IMR-90 (cell line): ENCODE measurements around the gene PLGRKT. TPM values are rescaled to one million over a fixed set of nuclear protein-coding genes. Genes with fewer than 3 reads are reported as not detected.
A peak's percentile ranks its signal among the peaks of the same experiment; 100 is the strongest.

ENCODE experiments used
- ATAC-seq: fragments of 200-7000 bp; cut with Tn5 transposase; 2 replicates; pipeline ENCODE4 v1.9.1; 2020; ENCODE audit warnings: low read depth, mild to moderate bottlenecking, moderate library complexity
- BruUV-seq: library from RNA; stranded (reverse); fragments of 400-500 nt; replicated peaks from 2 replicates; lab custom pipeline; 2021; lab: Mats Ljungman, UMichigan
- CTCF ChIA-PET: fragments of 300-600 bp; formaldehyde crosslinking; extraction: SDS; loops from one replicate; lab custom pipeline; 2021; ENCODE audit warnings: antibody characterized with exemption; lab: Yijun Ruan, JAX
- POLR2A ChIA-PET: fragments of 300-600 bp; sonication (Branson Sonifier 250); formaldehyde crosslinking; loops from one replicate; lab custom pipeline; 2022; ENCODE audit warnings: antibody characterized with exemption; ENCODE audit not compliant: unreplicated experiment; lab: Charles Lee
- DNase-seq: peaks from one replicate; pipeline ENCODE4 v3.0.0; 2013
- H2AFZ ChIP-seq: replicated peaks from 2 replicates; pipeline ENCODE3; 2013; ENCODE audit warnings: low read length, mild to moderate bottlenecking; ENCODE audit not compliant: poor library complexity
- H2AK5ac ChIP-seq: 2 replicates; pipeline ENCODE4 v1.6.1; 2013; ENCODE audit warnings: low read depth, low read length, inconsistent platforms
- H2AK9ac ChIP-seq: replicated peaks from 2 replicates; pipeline ENCODE3; 2013; ENCODE audit warnings: mild to moderate bottlenecking, low read depth, low read length, moderate library complexity; ENCODE audit not compliant: poor library complexity
- H2BK120ac ChIP-seq: 2 replicates; pipeline ENCODE4 v1.6.1; 2013; ENCODE audit warnings: low read depth, low read length, inconsistent platforms
- H2BK15ac ChIP-seq: 3 replicates; pipeline ENCODE4 v1.6.1; 2013; ENCODE audit warnings: low read depth, low read length, inconsistent platforms
- H2BK20ac ChIP-seq: 2 replicates; pipeline ENCODE4 v1.6.1; 2013; ENCODE audit warnings: low read depth, mild to moderate bottlenecking, inconsistent platforms, low read length, moderate library complexity
- H2BK5ac ChIP-seq: 2 replicates; pipeline ENCODE4 v1.6.1; 2013; ENCODE audit warnings: mild to moderate bottlenecking, low read depth, low read length, inconsistent platforms; ENCODE audit not compliant: poor library complexity, severe bottlenecking
- H3K14ac ChIP-seq: replicated peaks from 2 replicates; pipeline ENCODE4 v1.6.1; 2013; ENCODE audit warnings: low read depth, low read length, inconsistent platforms
- H3K18ac ChIP-seq: 2 replicates; pipeline ENCODE4 v1.6.1; 2013; ENCODE audit warnings: low read depth, low read length, control low read depth
- H3K23ac ChIP-seq: 2 replicates; pipeline ENCODE4 v1.6.1; 2013; ENCODE audit warnings: low read depth, low read length, inconsistent platforms
- H3K27ac ChIP-seq: 2 replicates; pipeline ENCODE4 v1.5.1; 2013; ENCODE audit warnings: mild to moderate bottlenecking, control low read depth, low read length; ENCODE audit not compliant: insufficient read depth
- H3K27me3 ChIP-seq: 2 replicates; pipeline ENCODE4 v1.6.1; 2013; ENCODE audit warnings: low read length; ENCODE audit not compliant: control insufficient read depth, insufficient read depth
- H3K36me3 ChIP-seq: 2 replicates; pipeline ENCODE4 v1.6.1; 2013; ENCODE audit warnings: low read length, mixed read lengths; ENCODE audit not compliant: control insufficient read depth, insufficient read depth
- H3K4ac ChIP-seq: 2 replicates; pipeline ENCODE4 v1.6.1; 2013; ENCODE audit warnings: low read depth, low read length, inconsistent platforms
- H3K4me1 ChIP-seq: 2 replicates; pipeline ENCODE4 v1.6.1; 2013; ENCODE audit warnings: low read length, mixed read lengths; ENCODE audit not compliant: control insufficient read depth, insufficient read depth
- H3K4me2 ChIP-seq: 2 replicates; pipeline ENCODE4 v1.6.1; 2013; ENCODE audit warnings: low read depth, mild to moderate bottlenecking, control low read depth, low read length, moderate library complexity
- H3K4me3 ChIP-seq: 2 replicates; pipeline ENCODE4 v1.5.1; 2013; ENCODE audit warnings: low read depth, mild to moderate bottlenecking, control low read depth, low read length, moderate library complexity; ENCODE audit not compliant: insufficient read depth
- H3K56ac ChIP-seq: 2 replicates; pipeline ENCODE4 v1.6.1; 2013; ENCODE audit warnings: low read length, inconsistent platforms; ENCODE audit not compliant: insufficient read depth; ENCODE audit errors: extremely low read depth
- H3K79me1 ChIP-seq, 2 experiments: 2 replicates each; pipeline ENCODE4 v1.6.1; 2013; ENCODE audit warnings: low read length in 2 of 2, inconsistent platforms in 1 of 2, low read depth in 1 of 2
- H3K9ac ChIP-seq: 2 replicates; pipeline ENCODE4 v1.6.1; 2013; ENCODE audit warnings: low read depth, low read length, control low read depth
- H3K9me1 ChIP-seq: 2 replicates; pipeline ENCODE4 v1.6.1; 2013; ENCODE audit warnings: low read length, inconsistent platforms; ENCODE audit not compliant: insufficient read depth
- H3K9me3 ChIP-seq: 2 replicates; pipeline ENCODE4 v1.6.1; 2013; ENCODE audit warnings: low read length; ENCODE audit not compliant: control insufficient read depth, insufficient read depth
- H4K20me1 ChIP-seq: 2 replicates; pipeline ENCODE4 v1.6.1; 2013; ENCODE audit warnings: low read length, inconsistent platforms; ENCODE audit not compliant: insufficient read depth
- H4K5ac ChIP-seq: 2 replicates; pipeline ENCODE4 v1.6.1; 2013; ENCODE audit warnings: mild to moderate bottlenecking, low read depth, low read length, control low read depth
- H4K8ac ChIP-seq, 2 experiments: 2 replicates each; pipeline ENCODE4 v1.6.1; 2013; ENCODE audit warnings: low read depth in 2 of 2, low read length in 2 of 2, control low read depth in 1 of 2, inconsistent platforms in 1 of 2
- H4K91ac ChIP-seq: 2 replicates; pipeline ENCODE4 v1.6.1; 2013; ENCODE audit warnings: low read depth, low read length, inconsistent platforms; ENCODE audit not compliant: insufficient read depth
- BHLHE40 ChIP-seq: fragments of 150-350 bp; IDR thresholded peaks from 2 replicates; pipeline ENCODE4 v1.6.1; 2016; ENCODE audit warnings: mild to moderate bottlenecking, low read depth, low read length
- CEBPB ChIP-seq: IDR thresholded peaks from 2 replicates; pipeline ENCODE4 v1.6.1; 2012; ENCODE audit warnings: low read depth, low read length, improper control_type of control experiment
- CHD1 ChIP-seq: IDR thresholded peaks from 2 replicates; pipeline ENCODE4 v1.6.1; 2012; ENCODE audit warnings: low read depth, low read length, improper control_type of control experiment
- FOS ChIP-seq: fragments of 150-350 bp; IDR thresholded peaks from 2 replicates; pipeline ENCODE4 v1.6.1; 2016; ENCODE audit warnings: low read depth, low read length
- MAFK ChIP-seq: IDR thresholded peaks from 2 replicates; pipeline ENCODE4 v1.6.1; 2012; ENCODE audit warnings: low read depth, low read length, improper control_type of control experiment
- MAZ ChIP-seq: IDR thresholded peaks from 2 replicates; pipeline ENCODE4 v1.6.1; 2012; ENCODE audit warnings: low read depth, mild to moderate bottlenecking, low read length, improper control_type of control experiment, moderate library complexity, borderline replicate concordance
- MXI1 ChIP-seq: IDR thresholded peaks from 2 replicates; pipeline ENCODE4 v1.6.1; 2012; ENCODE audit warnings: low read depth, mild to moderate bottlenecking, low read length, moderate library complexity, borderline replicate concordance
- POLR2A ChIP-seq: IDR thresholded peaks from 2 replicates; pipeline ENCODE4 v1.6.1; 2012; ENCODE audit warnings: mild to moderate bottlenecking, low read depth, low read length
- RAD21 ChIP-seq: IDR thresholded peaks from 2 replicates; pipeline ENCODE4 v1.6.1; 2012; ENCODE audit warnings: low read length, improper control_type of control experiment
- RCOR1 ChIP-seq: IDR thresholded peaks from 2 replicates; pipeline ENCODE4 v1.6.1; 2012; ENCODE audit warnings: mild to moderate bottlenecking, low read length, improper control_type of control experiment; ENCODE audit not compliant: insufficient replicate concordance
- RFX5 ChIP-seq: IDR thresholded peaks from 2 replicates; pipeline ENCODE4 v1.8.0; 2012; ENCODE audit warnings: low read depth, mild to moderate bottlenecking, low read length, moderate library complexity
- SMC3 ChIP-seq: fragments of 150-350 bp; IDR thresholded peaks from 2 replicates; pipeline ENCODE4 v1.6.1; 2016; ENCODE audit warnings: low read depth, mild to moderate bottlenecking, antibody characterized with exemption, low read length, moderate library complexity
- WGBS, 2 experiments: methylation state at CpG; one replicate each; pipeline versions ENCODE4 v1.1.5 to v1.1.7; 2013; ENCODE audit warnings: missing lambda C conversion rate in 2 of 2; ENCODE audit not compliant: insufficient read length in 1 of 2; ENCODE audit errors: extremely low coverage in 2 of 2; 5-methylcytosine and 5-hydroxymethylcytosine counted together
- dilution Hi-C: fragments of 300-500 bp; cut with HindIII; formaldehyde crosslinking; loops from one replicate; pipeline ENCODE4 v1.14.3; 2018; ENCODE audit warnings: low sequenced_read_pairs; ENCODE audit not compliant: unreplicated experiment
- in situ Hi-C: fragments of 300-500 bp; cut with MboI; formaldehyde crosslinking; loops from 3 replicates; pipeline ENCODE4 v1.14.3; 2019; ENCODE audit warnings: low sequenced_read_pairs, inconsistent platforms, mixed read lengths
- intact Hi-C: fragments of 100-400 bp; cut with micrococcal nuclease; formaldehyde crosslinking; loops from 2 replicates; pipeline ENCODE4 v1.10.0; 2022
- polyA plus RNA-seq, 3 experiments: library from polyadenylated mRNA; depleted of rRNA; stranded (reverse); fragments of >200 nt; gene quantifications; 2 replicates each; pipeline ENCODE4 v1.2.3, GENCODE V29; 2012; ENCODE audit warnings: low replicate concordance in 1 of 3
- total RNA-seq: library from RNA; depleted of rRNA; stranded (reverse); fragments of >200 nt; gene quantifications from 2 replicates; pipeline ENCODE4 v1.2.3, GENCODE V29; 2012
- TF ChIP-seq, protein P1 (sequence below): fragments of 150-350 bp; IDR thresholded peaks from 2 replicates; pipeline ENCODE4 v1.6.1; 2017; ENCODE audit warnings: mild to moderate bottlenecking, antibody characterized with exemption, low read length, low read depth
- TF ChIP-seq, protein P2 (sequence below): fragments of 150-350 bp; IDR thresholded peaks from 2 replicates; pipeline ENCODE4 v1.6.1; 2016; ENCODE audit warnings: low read depth, mild to moderate bottlenecking, low read length, moderate library complexity, borderline replicate concordance
- TF ChIP-seq, protein P3 (sequence below): conservative IDR thresholded peaks from 2 replicates; pipeline ENCODE4 v1.5.1; 2012; ENCODE audit warnings: mild to moderate bottlenecking, low read depth, low read length, improper control_type of control experiment

The PLGRKT gene
- total and polyA plus RNA-seq, 2 of the 4 experiments (the other 2 are of a cell fraction), result 10.8 to 12.7 TPM

DNA sequence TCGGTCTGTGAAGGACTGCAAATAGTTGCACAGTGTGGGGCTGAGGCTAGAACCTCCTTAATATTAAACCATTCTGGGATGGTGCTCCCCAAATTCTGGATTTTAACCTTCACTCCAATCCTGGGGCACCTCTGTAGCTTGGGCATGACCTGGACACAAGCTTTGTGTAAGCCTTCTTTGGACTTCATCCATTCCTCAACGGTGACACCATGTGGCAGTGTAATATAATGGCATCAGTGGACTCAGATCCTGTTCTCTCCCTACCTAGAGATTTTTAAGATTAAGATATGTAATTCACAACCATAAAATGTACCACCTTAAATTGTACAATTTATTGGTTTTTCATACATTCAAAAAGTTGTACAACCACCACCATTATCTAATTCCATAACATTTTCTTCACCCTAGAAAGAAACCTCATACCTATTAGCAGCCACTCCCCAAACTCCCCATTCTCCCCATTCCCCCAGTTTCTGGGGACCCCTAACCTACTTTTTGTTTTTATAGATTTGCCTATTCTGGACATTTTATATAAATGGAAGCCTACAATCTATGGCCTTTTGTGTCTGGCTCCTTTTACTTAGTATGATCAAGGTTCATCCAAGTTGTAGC is 4.8 kb upstream of the PLGRKT start:
- H2BK20ac ChIP-seq, result no peak overlapping the region; the same call in 1 of the 2 replicates
- ATAC-seq (peak; percentile 40; the same call in 1 of the 2 replicates), DNase-seq (peak; percentile 66)
- H3K23ac ChIP-seq, result no peak overlapping the region
- H3K4ac ChIP-seq, result no peak overlapping the region
- ChIA-PET CTCF (interaction anchor here (0.5 to 1.5 kb wide), 7 partner anchors 145 to 1394 kb away, joined by 3 to 10 read pairs (median 5); no protein-coding TSS in a partner anchor), POLR2A (no interaction called here)
- no CpG with 5 or more reads among the region's 2 CpGs for WGBS, 2 experiments
- no peak overlapping the region for H3K9ac ChIP-seq
- no peak overlapping the region for H3K4me2 ChIP-seq
- H2AK9ac ChIP-seq, result no peak overlapping the region
- no peaks in the 10 kb centered on the region for H3K9me3 ChIP-seq
- H3K4me1 ChIP-seq, result peaks cover 7% of the 10 kb centered on the region
- no peak overlapping the region for H2BK15ac ChIP-seq
- H4K91ac ChIP-seq, result no peak overlapping the region
- no peak overlapping the region for H3K56ac ChIP-seq
- peaks cover 0 to 14% of the 10 kb centered on the region in 2 experiments; a peak in 2 of 4 replicates for H3K79me1 ChIP-seq
- no peak overlapping the region for H2AK5ac ChIP-seq
- no peaks in the 10 kb centered on the region for H3K27me3 ChIP-seq
- H3K9me1 ChIP-seq, result peaks cover 8% of the 10 kb centered on the region; the same call in 1 of the 2 replicates
- no peak overlapping the region for H2BK5ac ChIP-seq
- H2BK120ac ChIP-seq, result no peak overlapping the region
- no peak overlapping the region for H4K8ac ChIP-seq
- no TSS peak for BruUV-seq
- in situ Hi-C loops (loop anchor here (5.0 to 25.0 kb wide), 2 partner anchors 255 to 680 kb away; partner anchors contain the start of gene INSL6), intact Hi-C loops (loop anchor here (1.0 kb wide), 1 partner anchor 257 kb away; the partner anchor contains the start of gene INSL6), dilution Hi-C loops (no loop called here)
- H4K20me1 ChIP-seq, result no peaks in the 10 kb centered on the region
- no peak overlapping the region for H3K18ac ChIP-seq
- no peak overlapping the region for H3K27ac ChIP-seq
- H2AFZ ChIP-seq, result no peak overlapping the region
- H3K14ac ChIP-seq, result no peak overlapping the region
- H3K4me3 ChIP-seq, result no peak overlapping the region
- H4K5ac ChIP-seq, result no peak overlapping the region
- no peaks in the 10 kb centered on the region for H3K36me3 ChIP-seq
- no peak for TF ChIP-seq MXI1
- no peak for TF ChIP-seq CEBPB
- no peak for TF ChIP-seq RFX5
- TF ChIP-seq, protein P1, sequence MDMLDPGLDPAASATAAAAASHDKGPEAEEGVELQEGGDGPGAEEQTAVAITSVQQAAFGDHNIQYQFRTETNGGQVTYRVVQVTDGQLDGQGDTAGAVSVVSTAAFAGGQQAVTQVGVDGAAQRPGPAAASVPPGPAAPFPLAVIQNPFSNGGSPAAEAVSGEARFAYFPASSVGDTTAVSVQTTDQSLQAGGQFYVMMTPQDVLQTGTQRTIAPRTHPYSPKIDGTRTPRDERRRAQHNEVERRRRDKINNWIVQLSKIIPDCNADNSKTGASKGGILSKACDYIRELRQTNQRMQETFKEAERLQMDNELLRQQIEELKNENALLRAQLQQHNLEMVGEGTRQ, result no peak
- TF ChIP-seq SMC3, result peak; percentile 59
- no peak for TF ChIP-seq RCOR1
- TF ChIP-seq MAZ, result no peak
- TF ChIP-seq RAD21, result peak; percentile 60
- TF ChIP-seq, protein P2, sequence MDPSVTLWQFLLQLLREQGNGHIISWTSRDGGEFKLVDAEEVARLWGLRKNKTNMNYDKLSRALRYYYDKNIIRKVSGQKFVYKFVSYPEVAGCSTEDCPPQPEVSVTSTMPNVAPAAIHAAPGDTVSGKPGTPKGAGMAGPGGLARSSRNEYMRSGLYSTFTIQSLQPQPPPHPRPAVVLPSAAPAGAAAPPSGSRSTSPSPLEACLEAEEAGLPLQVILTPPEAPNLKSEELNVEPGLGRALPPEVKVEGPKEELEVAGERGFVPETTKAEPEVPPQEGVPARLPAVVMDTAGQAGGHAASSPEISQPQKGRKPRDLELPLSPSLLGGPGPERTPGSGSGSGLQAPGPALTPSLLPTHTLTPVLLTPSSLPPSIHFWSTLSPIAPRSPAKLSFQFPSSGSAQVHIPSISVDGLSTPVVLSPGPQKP, result no peak
- no peak for TF ChIP-seq POLR2A
- no peak for TF ChIP-seq MAFK
- no peak for TF ChIP-seq CHD1
- TF ChIP-seq, protein P3, sequence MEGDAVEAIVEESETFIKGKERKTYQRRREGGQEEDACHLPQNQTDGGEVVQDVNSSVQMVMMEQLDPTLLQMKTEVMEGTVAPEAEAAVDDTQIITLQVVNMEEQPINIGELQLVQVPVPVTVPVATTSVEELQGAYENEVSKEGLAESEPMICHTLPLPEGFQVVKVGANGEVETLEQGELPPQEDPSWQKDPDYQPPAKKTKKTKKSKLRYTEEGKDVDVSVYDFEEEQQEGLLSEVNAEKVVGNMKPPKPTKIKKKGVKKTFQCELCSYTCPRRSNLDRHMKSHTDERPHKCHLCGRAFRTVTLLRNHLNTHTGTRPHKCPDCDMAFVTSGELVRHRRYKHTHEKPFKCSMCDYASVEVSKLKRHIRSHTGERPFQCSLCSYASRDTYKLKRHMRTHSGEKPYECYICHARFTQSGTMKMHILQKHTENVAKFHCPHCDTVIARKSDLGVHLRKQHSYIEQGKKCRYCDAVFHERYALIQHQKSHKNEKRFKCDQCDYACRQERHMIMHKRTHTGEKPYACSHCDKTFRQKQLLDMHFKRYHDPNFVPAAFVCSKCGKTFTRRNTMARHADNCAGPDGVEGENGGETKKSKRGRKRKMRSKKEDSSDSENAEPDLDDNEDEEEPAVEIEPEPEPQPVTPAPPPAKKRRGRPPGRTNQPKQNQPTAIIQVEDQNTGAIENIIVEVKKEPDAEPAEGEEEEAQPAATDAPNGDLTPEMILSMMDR, result peak; percentile 60
- no peak for TF ChIP-seq FOS
- no peak for TF ChIP-seq BHLHE40
